ENCODE measurements around the gene DAPK1.
"Not testable (repeated sequence)": the region's sequence is repeated elsewhere in the genome, so short reads cannot be mapped to it uniquely, and the experiment has no call there.

Gene DAPK1

GRCh38 chr9:87497080-87497603 is 525 bp upstream of the DAPK1 start:
- no peak for DNase-seq (ENCODE audit: low read depth)
- H3K4me3 ChIP-seq (ENCODE audit: low read depth, low read length): peak overlapping the region; percentile 55

GRCh38 chr9:87498046-87498810 is 561 bp downstream of the DAPK1 start:
- no peak for DNase-seq (ENCODE audit: low read depth)
- H3K4me3 ChIP-seq (ENCODE audit: low read depth, low read length): peak overlapping the region; percentile 55

- no peak for DNase-seq (ENCODE audit: low read depth)
These were observed 1.2 kb downstream of the DAPK1 start for GRCh38 chr9:87498811-87499360.

GRCh38 chr9:87499424-87500017 is 1.9 kb downstream of the DAPK1 start:
- no peak for DNase-seq (ENCODE audit: low read depth)
- no peak overlapping the region for H3K4me3 ChIP-seq (ENCODE audit: low read depth, low read length)

More at GRCh38 chr9:87498811-87499360, 1.2 kb downstream of the DAPK1 start:
- H3K4me3 ChIP-seq (ENCODE audit: low read depth, low read length): peak overlapping the region; percentile 55

GRCh38 chr9:87500491-87501270 is 3.0 kb downstream of the DAPK1 start:
- no peak for DNase-seq (ENCODE audit: low read depth)
- H3K4me3 ChIP-seq (ENCODE audit: low read depth, low read length): no peak overlapping the region

- H3K4me3 ChIP-seq (ENCODE audit: low read depth, low read length); DNase-seq (ENCODE audit: low read depth): not testable (repeated sequence)
These were observed 3.6 kb downstream of the DAPK1 start for GRCh38 chr9:87501271-87501656.

GRCh38 chr9:87501806-87502205 is 4.1 kb downstream of the DAPK1 start:
- H3K4me3 ChIP-seq (ENCODE audit: low read depth, low read length): no peak overlapping the region
- DNase-seq (ENCODE audit: low read depth): no peak

- H3K4me3 ChIP-seq (ENCODE audit: low read depth, low read length): no peak overlapping the region
- DNase-seq (ENCODE audit: low read depth): no peak
These were observed 4.9 kb downstream of the DAPK1 start for GRCh38 chr9:87502391-87503221.

- DNase-seq (ENCODE audit: low read depth): no peak
- H3K4me3 ChIP-seq (ENCODE audit: low read depth, low read length): no peak overlapping the region
These were observed 5.8 kb downstream of the DAPK1 start for GRCh38 chr9:87503430-87503829.

GRCh38 chr9:87503927-87504326 is 6.3 kb downstream of the DAPK1 start:
- no peak for DNase-seq (ENCODE audit: low read depth)
- no peak overlapping the region for H3K4me3 ChIP-seq (ENCODE audit: low read depth, low read length)

GRCh38 chr9:87504938-87505337 is 7.3 kb downstream of the DAPK1 start:
- no peak for DNase-seq (ENCODE audit: low read depth)
- H3K4me3 ChIP-seq (ENCODE audit: low read depth, low read length): no peak overlapping the region

GRCh38 chr9:87505869-87506678 is 8.4 kb downstream of the DAPK1 start:
- no peak for DNase-seq (ENCODE audit: low read depth)

GRCh38 chr9:87507576-87507975 is 9.9 kb downstream of the DAPK1 start:
- DNase-seq (ENCODE audit: low read depth): no peak
- H3K4me3 ChIP-seq (ENCODE audit: low read depth, low read length): no peak overlapping the region

More at GRCh38 chr9:87505869-87506678, 8.4 kb downstream of the DAPK1 start:
- no peak overlapping the region for H3K4me3 ChIP-seq (ENCODE audit: low read depth, low read length)

- H3K4me3 ChIP-seq (ENCODE audit: low read depth, low read length): no peak overlapping the region
- no peak for DNase-seq (ENCODE audit: low read depth)
These were observed 12.6 kb downstream of the DAPK1 start for GRCh38 chr9:87510252-87510683.

- no peak overlapping the region for H3K4me3 ChIP-seq (ENCODE audit: low read depth, low read length)
- DNase-seq (ENCODE audit: low read depth): no peak
These were observed 14.6 kb downstream of the DAPK1 start for GRCh38 chr9:87512311-87512710.

GRCh38 chr9:87513161-87513560 is 15.5 kb downstream of the DAPK1 start:
- no peak for DNase-seq (ENCODE audit: low read depth)
- H3K4me3 ChIP-seq (ENCODE audit: low read depth, low read length): no peak overlapping the region

GRCh38 chr9:87513880-87514535 is 16.3 kb downstream of the DAPK1 start:
- H3K4me3 ChIP-seq (ENCODE audit: low read depth, low read length): no peak overlapping the region
- no peak for DNase-seq (ENCODE audit: low read depth)

GRCh38 chr9:87515006-87515405 is 17.3 kb downstream of the DAPK1 start:
- no peak for DNase-seq (ENCODE audit: low read depth)

More at GRCh38 chr9:87515006-87515405, 17.3 kb downstream of the DAPK1 start:
- H3K4me3 ChIP-seq (ENCODE audit: low read depth, low read length): no peak overlapping the region

All from skeletal muscle cell (primary cell).